ENCODE measurements around the gene TMEM132D. TPM values are rescaled to one million over a fixed set of nuclear protein-coding genes. Genes with fewer than 3 reads are reported as not detected.
A peak's percentile ranks its signal among the peaks of the same experiment; 100 is the strongest.

The TMEM132D gene
- total and polyA plus RNA-seq, 2 experiments from 2014 or later: 2.0 to 2.4 TPM

- H3K36me3 ChIP-seq (replicated peaks; ENCODE audit: insufficient read depth, low read depth): no peaks in the 10 kb centered on the region
- no peaks in the 10 kb centered on the region for H3K79me2 ChIP-seq
- no peak overlapping the region for H3K4me3 ChIP-seq
- no peaks in the 10 kb centered on the region for H3K27me3 ChIP-seq
- no peaks in the 10 kb centered on the region for H3K4me1 ChIP-seq (ENCODE audit: insufficient read depth)
- H3K4me2 ChIP-seq: no peak overlapping the region
- DNase-seq (ENCODE audit: low spot score): peak; percentile 35
- no peak overlapping the region for H2AFZ ChIP-seq
- no peaks in the 10 kb centered on the region for H3K9me2 ChIP-seq (replicated peaks; ENCODE audit: insufficient read depth)
- no peaks in the 10 kb centered on the region for H3K9me3 ChIP-seq (ENCODE audit: low read depth)
- peak overlapping the region; percentile 41 for H3K27ac ChIP-seq
- WGBS (ENCODE audit: low lambda C conversion rate, missing lambda C conversion rate): 74% methylated on average over 17 of the region's 17 CpGs
- no peaks in the 10 kb centered on the region for H4K20me1 ChIP-seq (ENCODE audit: insufficient read depth, poor library complexity, severe bottlenecking)
- no peak for TF ChIP-seq EZH2 (IDR thresholded peaks at IDR 0.05; ENCODE audit: borderline replicate concordance)
- TF ChIP-seq EZH2phosphoT487 (IDR thresholded peaks at IDR 0.05; ENCODE audit: low read depth, severe bottlenecking, unreplicated experiment): no peak
- TF ChIP-seq CTCF (IDR thresholded peaks at IDR 0.05; ENCODE audit: poor library complexity): no peak
Observed at GRCh38 chr12:129772501-129773493, 131.0 kb downstream of the TMEM132D start.

DNA sequence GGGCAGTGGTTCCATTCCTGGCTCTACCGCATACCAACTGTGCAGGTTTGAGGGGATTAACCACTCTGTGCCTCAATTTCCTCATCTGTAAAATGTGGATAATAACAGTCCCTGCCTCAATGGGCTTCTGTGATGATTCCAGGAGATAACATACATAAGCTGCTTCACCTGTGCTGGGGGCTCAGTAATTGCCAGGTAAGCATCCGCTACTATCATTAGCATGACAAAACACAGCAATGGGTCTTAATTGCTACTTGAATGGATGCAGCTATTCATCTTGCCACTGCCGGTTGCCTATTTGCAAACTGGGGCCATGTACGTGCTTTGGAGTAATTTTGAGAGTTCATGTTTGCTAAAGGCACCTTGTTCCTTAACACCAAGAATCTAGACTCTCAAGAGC is 132.6 kb downstream of the TMEM132D start:
- Histone ChIP-seq H3K27me3 (no peaks in the 10 kb centered on the region), H3K9me3 (ENCODE audit: low read depth) (no peaks in the 10 kb centered on the region), H3K9me2 (replicated peaks; ENCODE audit: insufficient read depth) (no peaks in the 10 kb centered on the region), H3K4me3 (no peak overlapping the region), H3K4me2 (no peak overlapping the region), H2AFZ (no peak overlapping the region), H4K20me1 (ENCODE audit: insufficient read depth, poor library complexity, severe bottlenecking) (no peaks in the 10 kb centered on the region), H3K36me3 (replicated peaks; ENCODE audit: insufficient read depth, low read depth) (no peaks in the 10 kb centered on the region), H3K27ac (no peak overlapping the region), H3K79me2 (no peaks in the 10 kb centered on the region), H3K4me1 (ENCODE audit: insufficient read depth) (no peaks in the 10 kb centered on the region)
- DNase-seq (ENCODE audit: low spot score): no peak
- TF ChIP-seq CTCF (IDR thresholded peaks at IDR 0.05; ENCODE audit: poor library complexity): no peak
- no peak for TF ChIP-seq EZH2phosphoT487 (IDR thresholded peaks at IDR 0.05; ENCODE audit: low read depth, severe bottlenecking, unreplicated experiment)
- no peak for TF ChIP-seq EZH2 (IDR thresholded peaks at IDR 0.05; ENCODE audit: borderline replicate concordance)
- WGBS (ENCODE audit: low lambda C conversion rate, missing lambda C conversion rate): 38% methylated on average over 4 of the region's 4 CpGs

DNA sequence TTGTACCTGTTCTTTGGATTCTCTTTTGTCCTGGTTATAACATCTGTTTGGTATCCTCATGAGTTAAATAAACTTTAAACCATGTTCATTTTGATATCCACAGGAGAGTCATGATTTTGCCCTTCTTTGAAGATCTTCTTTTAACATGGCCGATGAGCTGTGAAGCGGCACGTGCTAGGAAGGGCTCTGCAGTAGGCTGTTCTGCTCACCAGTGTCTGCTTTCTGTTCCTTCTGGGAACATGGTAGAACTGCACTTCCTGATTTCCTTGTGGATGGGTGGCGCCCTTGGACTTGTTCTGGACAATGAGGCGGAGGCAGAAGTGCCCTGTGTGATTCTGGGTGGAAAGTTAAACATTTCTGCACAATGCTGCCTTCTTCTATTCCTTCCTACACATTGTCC is 138.1 kb downstream of the TMEM132D start:
- no peak for DNase-seq (ENCODE audit: low spot score)
- TF ChIP-seq EZH2phosphoT487 (IDR thresholded peaks at IDR 0.05; ENCODE audit: low read depth, severe bottlenecking, unreplicated experiment): no peak
- no peak for TF ChIP-seq CTCF (IDR thresholded peaks at IDR 0.05; ENCODE audit: poor library complexity)
- H3K79me2 ChIP-seq: no peaks in the 10 kb centered on the region
- H3K4me2 ChIP-seq: no peak overlapping the region
- H3K36me3 ChIP-seq (replicated peaks; ENCODE audit: insufficient read depth, low read depth): no peaks in the 10 kb centered on the region
- no peak overlapping the region for H3K4me3 ChIP-seq
- no peaks in the 10 kb centered on the region for H3K27me3 ChIP-seq
- H4K20me1 ChIP-seq (ENCODE audit: insufficient read depth, poor library complexity, severe bottlenecking): no peaks in the 10 kb centered on the region
- no peak overlapping the region for H2AFZ ChIP-seq
- H3K9me2 ChIP-seq (replicated peaks; ENCODE audit: insufficient read depth): no peaks in the 10 kb centered on the region
- peaks cover 3% of the 10 kb centered on the region for H3K9me3 ChIP-seq (ENCODE audit: low read depth)
- peak overlapping the region; percentile 34 for H3K27ac ChIP-seq
- H3K4me1 ChIP-seq (ENCODE audit: insufficient read depth): no peaks in the 10 kb centered on the region
- WGBS (ENCODE audit: low lambda C conversion rate, missing lambda C conversion rate): 74% methylated on average over 5 of the region's 5 CpGs
